ENCODE results near the gene CFAP20DC. TPM values are rescaled to one million over a fixed set of nuclear protein-coding genes. Genes with fewer than 3 reads are reported as not detected.

Gene CFAP20DC
- total and polyA plus RNA-seq, 4 donors: 0.98 to 2.1 (median 1.5) TPM

DNA sequence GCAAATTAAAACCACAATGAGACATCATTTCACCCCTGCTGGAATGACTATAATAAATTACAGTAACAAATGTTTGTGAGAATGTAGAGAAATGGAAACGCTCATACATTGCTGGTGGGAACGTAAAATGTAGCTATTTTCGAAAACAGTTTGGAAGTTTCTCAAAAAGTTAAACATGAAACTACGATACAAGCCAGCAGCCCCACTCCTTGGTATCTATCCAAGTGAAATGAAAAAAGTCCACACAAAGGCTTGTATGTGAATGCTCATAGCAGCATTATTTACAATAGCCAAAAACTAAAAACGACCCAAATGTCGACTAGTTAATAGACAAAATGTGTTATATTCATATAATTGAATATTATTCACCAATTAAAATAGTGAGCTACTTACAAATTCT lies 22.9 kb upstream of the CFAP20DC start:
- no peaks in the 10 kb centered on the region for H3K36me3 ChIP-seq (ENCODE audit: control insufficient read depth in 4 of 4, insufficient read depth in 3 of 4, low read depth in 1 of 4, low read length in 3 of 4)
- no peak overlapping the region for H3K4me3 ChIP-seq (ENCODE audit: low read depth in 1 of 3, low read length in 3 of 3)
- peaks cover 0 to 5% (median 0%) of the 10 kb centered on the region in 4 donors for H3K27me3 ChIP-seq (ENCODE audit: control insufficient read depth in 4 of 4, insufficient read depth in 4 of 4, low read length in 3 of 4)
- H3K27ac ChIP-seq (ENCODE audit: low read depth in 1 of 2, low read length in 2 of 2): no peak overlapping the region
- no peak for DNase-seq (ENCODE audit: low spot score)
- WGBS: 81% methylated on average over 6 of the region's 6 CpGs
- no peaks in the 10 kb centered on the region for H3K9me3 ChIP-seq (ENCODE audit: control insufficient read depth in 4 of 4, low read length in 3 of 4)
- TF ChIP-seq, protein P1, sequence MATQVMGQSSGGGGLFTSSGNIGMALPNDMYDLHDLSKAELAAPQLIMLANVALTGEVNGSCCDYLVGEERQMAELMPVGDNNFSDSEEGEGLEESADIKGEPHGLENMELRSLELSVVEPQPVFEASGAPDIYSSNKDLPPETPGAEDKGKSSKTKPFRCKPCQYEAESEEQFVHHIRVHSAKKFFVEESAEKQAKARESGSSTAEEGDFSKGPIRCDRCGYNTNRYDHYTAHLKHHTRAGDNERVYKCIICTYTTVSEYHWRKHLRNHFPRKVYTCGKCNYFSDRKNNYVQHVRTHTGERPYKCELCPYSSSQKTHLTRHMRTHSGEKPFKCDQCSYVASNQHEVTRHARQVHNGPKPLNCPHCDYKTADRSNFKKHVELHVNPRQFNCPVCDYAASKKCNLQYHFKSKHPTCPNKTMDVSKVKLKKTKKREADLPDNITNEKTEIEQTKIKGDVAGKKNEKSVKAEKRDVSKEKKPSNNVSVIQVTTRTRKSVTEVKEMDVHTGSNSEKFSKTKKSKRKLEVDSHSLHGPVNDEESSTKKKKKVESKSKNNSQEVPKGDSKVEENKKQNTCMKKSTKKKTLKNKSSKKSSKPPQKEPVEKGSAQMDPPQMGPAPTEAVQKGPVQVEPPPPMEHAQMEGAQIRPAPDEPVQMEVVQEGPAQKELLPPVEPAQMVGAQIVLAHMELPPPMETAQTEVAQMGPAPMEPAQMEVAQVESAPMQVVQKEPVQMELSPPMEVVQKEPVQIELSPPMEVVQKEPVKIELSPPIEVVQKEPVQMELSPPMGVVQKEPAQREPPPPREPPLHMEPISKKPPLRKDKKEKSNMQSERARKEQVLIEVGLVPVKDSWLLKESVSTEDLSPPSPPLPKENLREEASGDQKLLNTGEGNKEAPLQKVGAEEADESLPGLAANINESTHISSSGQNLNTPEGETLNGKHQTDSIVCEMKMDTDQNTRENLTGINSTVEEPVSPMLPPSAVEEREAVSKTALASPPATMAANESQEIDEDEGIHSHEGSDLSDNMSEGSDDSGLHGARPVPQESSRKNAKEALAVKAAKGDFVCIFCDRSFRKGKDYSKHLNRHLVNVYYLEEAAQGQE (IDR thresholded peaks at IDR 0.05): no peak
- no peak for TF ChIP-seq FOXA2 (IDR thresholded peaks at IDR 0.05)
- TF ChIP-seq SP1 (IDR thresholded peaks at IDR 0.05): no peak
- TF ChIP-seq TAF1 (conservative IDR thresholded peaks at IDR 0.05): no peak
- TF ChIP-seq GABPA (IDR thresholded peaks at IDR 0.05 in 1 of 2, conservative IDR thresholded peaks at IDR 0.05 in 1 of 2): no peak
- TF ChIP-seq HNF4G (IDR thresholded peaks at IDR 0.05): no peak
- TF ChIP-seq, protein P2, sequence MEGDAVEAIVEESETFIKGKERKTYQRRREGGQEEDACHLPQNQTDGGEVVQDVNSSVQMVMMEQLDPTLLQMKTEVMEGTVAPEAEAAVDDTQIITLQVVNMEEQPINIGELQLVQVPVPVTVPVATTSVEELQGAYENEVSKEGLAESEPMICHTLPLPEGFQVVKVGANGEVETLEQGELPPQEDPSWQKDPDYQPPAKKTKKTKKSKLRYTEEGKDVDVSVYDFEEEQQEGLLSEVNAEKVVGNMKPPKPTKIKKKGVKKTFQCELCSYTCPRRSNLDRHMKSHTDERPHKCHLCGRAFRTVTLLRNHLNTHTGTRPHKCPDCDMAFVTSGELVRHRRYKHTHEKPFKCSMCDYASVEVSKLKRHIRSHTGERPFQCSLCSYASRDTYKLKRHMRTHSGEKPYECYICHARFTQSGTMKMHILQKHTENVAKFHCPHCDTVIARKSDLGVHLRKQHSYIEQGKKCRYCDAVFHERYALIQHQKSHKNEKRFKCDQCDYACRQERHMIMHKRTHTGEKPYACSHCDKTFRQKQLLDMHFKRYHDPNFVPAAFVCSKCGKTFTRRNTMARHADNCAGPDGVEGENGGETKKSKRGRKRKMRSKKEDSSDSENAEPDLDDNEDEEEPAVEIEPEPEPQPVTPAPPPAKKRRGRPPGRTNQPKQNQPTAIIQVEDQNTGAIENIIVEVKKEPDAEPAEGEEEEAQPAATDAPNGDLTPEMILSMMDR (IDR thresholded peaks at IDR 0.05; ENCODE audit: low read depth, low read length, missing input control): no peak
- TF ChIP-seq HNF4A (conservative IDR thresholded peaks at IDR 0.05): no peak
- TF ChIP-seq, protein P3, sequence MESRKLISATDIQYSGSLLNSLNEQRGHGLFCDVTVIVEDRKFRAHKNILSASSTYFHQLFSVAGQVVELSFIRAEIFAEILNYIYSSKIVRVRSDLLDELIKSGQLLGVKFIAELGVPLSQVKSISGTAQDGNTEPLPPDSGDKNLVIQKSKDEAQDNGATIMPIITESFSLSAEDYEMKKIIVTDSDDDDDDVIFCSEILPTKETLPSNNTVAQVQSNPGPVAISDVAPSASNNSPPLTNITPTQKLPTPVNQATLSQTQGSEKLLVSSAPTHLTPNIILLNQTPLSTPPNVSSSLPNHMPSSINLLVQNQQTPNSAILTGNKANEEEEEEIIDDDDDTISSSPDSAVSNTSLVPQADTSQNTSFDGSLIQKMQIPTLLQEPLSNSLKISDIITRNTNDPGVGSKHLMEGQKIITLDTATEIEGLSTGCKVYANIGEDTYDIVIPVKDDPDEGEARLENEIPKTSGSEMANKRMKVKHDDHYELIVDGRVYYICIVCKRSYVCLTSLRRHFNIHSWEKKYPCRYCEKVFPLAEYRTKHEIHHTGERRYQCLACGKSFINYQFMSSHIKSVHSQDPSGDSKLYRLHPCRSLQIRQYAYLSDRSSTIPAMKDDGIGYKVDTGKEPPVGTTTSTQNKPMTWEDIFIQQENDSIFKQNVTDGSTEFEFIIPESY (IDR thresholded peaks at IDR 0.05): no peak
- no peaks in the 10 kb centered on the region for H3K4me1 ChIP-seq (ENCODE audit: control insufficient read depth in 4 of 4, insufficient read depth in 4 of 4, low read length in 3 of 4)
- no peak overlapping the region for H3K9ac ChIP-seq (ENCODE audit: low read depth in 1 of 2, low read length in 2 of 2)

DNA sequence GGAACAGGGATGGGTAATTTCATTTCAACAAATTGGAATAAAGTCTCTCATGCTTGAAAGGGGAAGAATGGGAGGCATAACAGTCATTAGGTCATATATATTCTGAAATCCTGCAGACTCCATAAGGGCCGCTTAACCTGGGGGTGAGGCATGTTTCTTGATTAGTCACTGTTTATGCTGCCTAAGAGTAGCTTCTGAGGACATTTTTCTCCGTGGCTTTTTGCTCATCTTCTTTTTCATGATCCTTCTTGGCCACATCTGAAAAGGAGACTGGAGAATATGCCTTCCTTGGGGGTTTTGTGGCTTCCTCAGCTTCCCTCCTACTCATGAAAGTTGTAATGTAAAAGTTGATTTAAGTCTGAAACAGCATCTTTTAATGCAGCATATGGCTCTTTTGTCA lies 20.0 kb upstream of the CFAP20DC start:
- 74% methylated on average over 2 of the region's 2 CpGs for WGBS

More for the DNA sequence above, 20.0 kb upstream of the CFAP20DC start:
- no peak overlapping the region for H3K4me3 ChIP-seq (ENCODE audit: low read depth in 1 of 3, low read length in 3 of 3)
- H3K36me3 ChIP-seq (ENCODE audit: control insufficient read depth in 4 of 4, insufficient read depth in 3 of 4, low read depth in 1 of 4, low read length in 3 of 4): no peaks in the 10 kb centered on the region
- H3K9ac ChIP-seq (ENCODE audit: low read depth in 1 of 2, low read length in 2 of 2): no peak overlapping the region
- H3K27me3 ChIP-seq (ENCODE audit: control insufficient read depth in 4 of 4, insufficient read depth in 4 of 4, low read length in 3 of 4): peaks cover 0 to 5% (median 0%) of the 10 kb centered on the region in 4 donors
- no peak overlapping the region for H3K27ac ChIP-seq (ENCODE audit: low read depth in 1 of 2, low read length in 2 of 2)
- TF ChIP-seq, protein P3 (IDR thresholded peaks at IDR 0.05): no peak
- TF ChIP-seq, protein P1 (IDR thresholded peaks at IDR 0.05): no peak
- no peak for TF ChIP-seq NR2F2 (IDR thresholded peaks at IDR 0.05)
- no peak for TF ChIP-seq TAF1 (conservative IDR thresholded peaks at IDR 0.05)
- TF ChIP-seq JUND (IDR thresholded peaks at IDR 0.05): no peak
- no peak for DNase-seq (ENCODE audit: low spot score)
- no peaks in the 10 kb centered on the region for H3K4me1 ChIP-seq (ENCODE audit: control insufficient read depth in 4 of 4, insufficient read depth in 4 of 4, low read length in 3 of 4)
- H3K9me3 ChIP-seq (ENCODE audit: control insufficient read depth in 4 of 4, low read length in 3 of 4): no peaks in the 10 kb centered on the region
